A549 (cell line): ENCODE data around the gene MAX. TPM values are rescaled to one million over a fixed set of nuclear protein-coding genes. Genes with fewer than 3 reads are reported as not detected.

ENCODE experiments used
- ATAC-seq, 2 experiments: fragments of 200-7000 bp in 1 of 2; fragments of >200 bp in 1 of 2; cut with Nextera tagmentation in 1 of 2; cut with Tn5 transposase in 1 of 2; 3 replicates each; pipeline versions ENCODE4 v1.8.0 to v1.9.1; 2018 to 2020; ENCODE audit warnings: mild to moderate bottlenecking in 1 of 2, moderate library complexity in 1 of 2
- CTCF ChIA-PET: fragments of 300-600 bp; sonication (Branson Sonifier 250); formaldehyde crosslinking; extraction: SDS; loops from one replicate; lab custom pipeline; 2021; ENCODE audit warnings: antibody characterized with exemption, inconsistent platforms; lab: Yijun Ruan, JAX
- POLR2A ChIA-PET: fragments of 350-600 bp; formaldehyde crosslinking; extraction: SDS; loops from one replicate; lab custom pipeline; 2021; ENCODE audit warnings: antibody characterized with exemption, inconsistent platforms; lab: Yijun Ruan, JAX
- DNase-seq, 2 experiments: peaks; one replicate each; pipeline versions ENCODE4 v3.0.0 to v3.0.0-alpha.2; 2011 to 2016; ENCODE audit warnings: low read depth in 1 of 2, low spot score in 1 of 2
- FAIRE-seq: peaks from 2 replicates; lab custom pipeline; 2011; peaks lifted over from hg19 to GRCh38; lab: Jason Lieb, UNC
- H3K27ac ChIP-seq, 2 experiments: fragments of >200 bp; sonication (Bioruptor Twin); formaldehyde crosslinking; 3 replicates each; pipeline ENCODE4 v1.5.1; 2016 to 2017
- H3K4me1 ChIP-seq: fragments of >200 bp; sonication (Bioruptor Twin); formaldehyde crosslinking; 3 replicates; pipeline ENCODE4 v1.6.1; 2016
- H3K4me2 ChIP-seq: fragments of >200 bp; sonication (Bioruptor Twin); formaldehyde crosslinking; 3 replicates; pipeline ENCODE4 v1.6.1; 2016
- H3K4me3 ChIP-seq: fragments of >200 bp; sonication (Bioruptor Twin); formaldehyde crosslinking; 3 replicates; pipeline ENCODE4 v1.5.1; 2016
- H3K9me3 ChIP-seq: fragments of >200 bp; sonication (Bioruptor Twin); formaldehyde crosslinking; 3 replicates; pipeline ENCODE4 v1.6.1; 2016
- ATOH8 ChIP-seq: fragments of 250-450 bp; sonication (Bioruptor Pico); IDR thresholded peaks from 2 replicates; pipeline ENCODE4 v1.5.0; 2020; ENCODE audit warnings: low read depth, mild to moderate bottlenecking, moderate library complexity
- BCL3 ChIP-seq: fragments of >200 bp; sonication (Bioruptor Twin); formaldehyde crosslinking; IDR thresholded peaks from 3 replicates; pipeline ENCODE4 v1.6.1; 2016
- CBX2 ChIP-seq: fragments of 200-600 bp; sonication (generic); IDR thresholded peaks from 2 replicates; pipeline ENCODE4 v1.6.1; 2016; ENCODE audit warnings: low read depth, mild to moderate bottlenecking, borderline replicate concordance
- ESRRA ChIP-seq: fragments of 150-350 bp; IDR thresholded peaks from 2 replicates; pipeline ENCODE4 v1.6.1; 2014; ENCODE audit warnings: mild to moderate bottlenecking, low read length, borderline replicate concordance
- FOSB ChIP-seq: fragments of 250-450 bp; sonication (Bioruptor Pico); IDR thresholded peaks from 2 replicates; pipeline ENCODE4 v1.5.0; 2020; ENCODE audit warnings: mild to moderate bottlenecking, moderate library complexity
- FOXS1 ChIP-seq: fragments of 250-450 bp; sonication (Bioruptor Pico); IDR thresholded peaks from 2 replicates; pipeline ENCODE4 v1.5.0; 2020; ENCODE audit warnings: mild to moderate bottlenecking, moderate library complexity
- GATA3 ChIP-seq: IDR thresholded peaks from 2 replicates; pipeline ENCODE4 v1.6.1; 2012; ENCODE audit warnings: borderline replicate concordance
- HOXB13 ChIP-seq: fragments of 250-450 bp; sonication (Bioruptor Pico); IDR thresholded peaks from 2 replicates; pipeline ENCODE4 v1.5.0; 2020; ENCODE audit warnings: low read depth, mild to moderate bottlenecking, moderate library complexity
- KDM5A ChIP-seq: fragments of 200-600 bp; sonication (generic); IDR thresholded peaks from 2 replicates; pipeline ENCODE4 v1.6.1; 2016; ENCODE audit warnings: antibody characterized with exemption, mild to moderate bottlenecking
- MYC ChIP-seq: IDR thresholded peaks from 2 replicates; pipeline ENCODE4 v1.6.1; 2012; ENCODE audit warnings: mild to moderate bottlenecking, inconsistent platforms, low read length, improper control_type of control experiment, borderline replicate concordance
- NPAS2 ChIP-seq: fragments of 250-450 bp; sonication (Bioruptor Pico); IDR thresholded peaks from 2 replicates; pipeline ENCODE4 v1.8.0; 2022; ENCODE audit warnings: mild to moderate bottlenecking, moderate library complexity, borderline replicate concordance
- RARB ChIP-seq: fragments of 250-450 bp; sonication (Bioruptor Pico); IDR thresholded peaks from 2 replicates; pipeline ENCODE4 v1.8.0; 2021; ENCODE audit warnings: mild to moderate bottlenecking, moderate library complexity
- RFX5 ChIP-seq: fragments of 450-650 bp; IDR thresholded peaks from 2 replicates; pipeline ENCODE4 v1.7.1; 2014; ENCODE audit warnings: antibody characterized with exemption, mild to moderate bottlenecking, moderate library complexity
- SMC3 ChIP-seq: fragments of >200 bp; sonication (Bioruptor Twin); formaldehyde crosslinking; IDR thresholded peaks from 3 replicates; pipeline ENCODE4 v1.6.1; 2018; ENCODE audit warnings: inconsistent platforms
- SREBF2 ChIP-seq: fragments of 450-650 bp; IDR thresholded peaks from 2 replicates; pipeline ENCODE4 v1.6.1; 2014; ENCODE audit warnings: mild to moderate bottlenecking, moderate library complexity
- ZC3H11A ChIP-seq: fragments of 450-650 bp; IDR thresholded peaks from 2 replicates; pipeline ENCODE4 v1.6.1; 2014; ENCODE audit warnings: antibody characterized with exemption, mild to moderate bottlenecking
- ZNF302 ChIP-seq: fragments of 250-450 bp; sonication (Bioruptor Pico); IDR thresholded peaks from 2 replicates; pipeline ENCODE4 v1.9.0; 2021; ENCODE audit warnings: inconsistent platforms, mild to moderate bottlenecking, moderate library complexity
- WGBS: methylation state at CpG from one replicate; pipeline ENCODE4 v1.1.6; 2017; ENCODE audit errors: missing lambda C conversion rate; 5-methylcytosine and 5-hydroxymethylcytosine counted together
- polyA plus RNA-seq, 4 experiments: library from polyadenylated mRNA; depleted of rRNA in 3 of 4; stranded (reverse); fragments of >200 nt; fragmentation: RNase III in 1 of 4; extraction: RNeasy Plus Mini Kit Qiagen cat#74134 plus additional on column Dnase treatment in 1 of 4; gene quantifications; 2 replicates in 3 of 4; 3 replicates in 1 of 4; pipeline ENCODE4 v1.2.3, GENCODE V29; 2011 to 2017
- TF ChIP-seq, protein P1 (sequence below): fragments of >200 bp; sonication (Bioruptor Twin); formaldehyde crosslinking; IDR thresholded peaks from 2 replicates; pipeline ENCODE4 v1.6.1; 2016

The MAX gene
- polyA plus RNA-seq, 2 of the 4 experiments (the other 2 are of a cell fraction): 44.0 to 53.2 TPM

GRCh38 chr14:65084554-65085505, 17.5 kb downstream of the MAX start:
- H3K4me2 ChIP-seq: no peak overlapping the region
- no peak for ATAC-seq
- no peak overlapping the region for H3K4me3 ChIP-seq
- POLR2A ChIA-PET: interaction anchor here (1.4 kb wide), 1 partner anchor 18 kb away, joined by 3 read pairs; no protein-coding TSS in a partner anchor
- TF ChIP-seq HOXB13: no peak
- no peak for TF ChIP-seq CBX2
- no peak for TF ChIP-seq MYC
- TF ChIP-seq NPAS2: no peak
- TF ChIP-seq ZNF302 (CRISPR knock-in tag): no peak
- TF ChIP-seq GATA3: no peak
- TF ChIP-seq BCL3: no peak
- TF ChIP-seq ESRRA: no peak
- no peak for TF ChIP-seq RFX5
- no peak for TF ChIP-seq ZC3H11A
- TF ChIP-seq, all 56 proteins: peak for 0
- DNase-seq (no peak), FAIRE-seq (no peak)
- no peaks in the 10 kb centered on the region for H3K4me1 ChIP-seq
- H3K27ac ChIP-seq: no peak overlapping the region
- CTCF ChIA-PET: no interaction called here
- WGBS: 90% methylated on average over 6 of the region's 6 CpGs
- H3K9me3 ChIP-seq: peaks cover 20% of the 10 kb centered on the region

- Histone ChIP-seq H3K4me2 (no peak overlapping the region), H3K4me3 (no peak overlapping the region), H3K4me1 (no peaks in the 10 kb centered on the region), H3K9me3 (peaks cover 10% of the 10 kb centered on the region), H3K27ac (no peak overlapping the region)
- DNase-seq (no peak), FAIRE-seq (no peak), ATAC-seq (no peak)
- ChIA-PET CTCF (no interaction called here), POLR2A (no interaction called here)
- WGBS: 91% methylated on average over 2 of the region's 2 CpGs
- no peak for TF ChIP-seq FOSB (CRISPR knock-in tag)
Observed at GRCh38 chr14:65082930-65083329, 19.4 kb downstream of the MAX start.

GRCh38 chr14:65080960-65081747, 21.2 kb downstream of the MAX start:
- ATAC-seq: no peak
- H3K4me1 ChIP-seq: no peaks in the 10 kb centered on the region
- no peak overlapping the region for H3K27ac ChIP-seq
- no peaks in the 10 kb centered on the region for H3K9me3 ChIP-seq
- no peak overlapping the region for H3K4me2 ChIP-seq
- no peak for FAIRE-seq
- H3K4me3 ChIP-seq: no peak overlapping the region
- POLR2A ChIA-PET: no interaction called here
- TF ChIP-seq, protein P1, sequence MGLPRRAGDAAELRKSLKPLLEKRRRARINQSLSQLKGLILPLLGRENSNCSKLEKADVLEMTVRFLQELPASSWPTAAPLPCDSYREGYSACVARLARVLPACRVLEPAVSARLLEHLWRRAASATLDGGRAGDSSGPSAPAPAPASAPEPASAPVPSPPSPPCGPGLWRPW: no peak
- no peak for TF ChIP-seq SMC3
- TF ChIP-seq KDM5A: no peak
- TF ChIP-seq SREBF2: no peak
- TF ChIP-seq ESRRA: no peak
- no peak for TF ChIP-seq RARB (CRISPR knock-in tag)
- no peak for TF ChIP-seq FOXS1 (CRISPR knock-in tag)
- no peak for TF ChIP-seq ATOH8 (CRISPR knock-in tag)
- no peak for DNase-seq
- WGBS: 93% methylated on average over 2 of the region's 2 CpGs
- CTCF ChIA-PET: no interaction called here
